Left forelimb (tissue), 1 donor: ENCODE results near the gene SPON2.
A peak's percentile ranks its signal among the peaks of the same experiment; 100 is the strongest.

ENCODE experiments used
- DNase-seq: peaks from one replicate; pipeline ENCODE4 v3.0.0-alpha.2; 2018; ENCODE audit warnings: low spot score

The SPON2 gene

DNA sequence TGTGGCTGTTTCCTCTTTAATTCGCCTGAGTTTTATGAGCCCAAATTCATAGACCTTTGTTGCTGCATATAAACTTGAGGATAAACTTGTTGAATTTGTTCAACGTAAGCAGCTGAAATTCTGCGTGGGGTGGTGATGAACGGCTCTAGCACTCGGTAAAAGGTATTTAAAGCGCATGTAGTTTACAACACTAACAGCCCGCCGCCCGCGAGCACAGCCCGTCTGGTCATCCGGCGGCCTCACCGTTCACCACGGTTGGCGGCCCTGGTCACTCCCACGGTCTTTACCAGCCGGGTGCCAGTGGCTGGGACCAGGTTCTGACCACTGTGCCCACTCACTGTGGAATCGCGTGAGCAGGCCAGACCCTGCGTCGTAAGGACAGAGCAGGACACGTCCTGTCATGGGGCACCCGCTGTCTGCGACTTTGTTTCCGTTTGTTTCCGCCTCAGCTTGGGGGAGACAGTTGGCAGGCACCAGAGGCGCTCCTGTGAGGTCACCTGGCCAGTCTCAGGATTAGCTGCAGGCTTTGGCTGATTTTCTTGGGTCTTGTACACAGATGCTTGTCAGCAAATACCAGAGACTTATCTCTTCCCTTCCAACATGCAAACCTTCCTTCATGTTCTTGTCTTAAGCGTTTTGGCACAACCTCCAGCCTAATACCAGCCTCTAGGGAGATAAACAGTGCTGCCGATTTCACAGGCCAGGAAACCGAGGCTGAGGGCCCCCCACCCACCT is 36.8 kb upstream of the SPON2 start:
- DNase-seq: no peak

DNA sequence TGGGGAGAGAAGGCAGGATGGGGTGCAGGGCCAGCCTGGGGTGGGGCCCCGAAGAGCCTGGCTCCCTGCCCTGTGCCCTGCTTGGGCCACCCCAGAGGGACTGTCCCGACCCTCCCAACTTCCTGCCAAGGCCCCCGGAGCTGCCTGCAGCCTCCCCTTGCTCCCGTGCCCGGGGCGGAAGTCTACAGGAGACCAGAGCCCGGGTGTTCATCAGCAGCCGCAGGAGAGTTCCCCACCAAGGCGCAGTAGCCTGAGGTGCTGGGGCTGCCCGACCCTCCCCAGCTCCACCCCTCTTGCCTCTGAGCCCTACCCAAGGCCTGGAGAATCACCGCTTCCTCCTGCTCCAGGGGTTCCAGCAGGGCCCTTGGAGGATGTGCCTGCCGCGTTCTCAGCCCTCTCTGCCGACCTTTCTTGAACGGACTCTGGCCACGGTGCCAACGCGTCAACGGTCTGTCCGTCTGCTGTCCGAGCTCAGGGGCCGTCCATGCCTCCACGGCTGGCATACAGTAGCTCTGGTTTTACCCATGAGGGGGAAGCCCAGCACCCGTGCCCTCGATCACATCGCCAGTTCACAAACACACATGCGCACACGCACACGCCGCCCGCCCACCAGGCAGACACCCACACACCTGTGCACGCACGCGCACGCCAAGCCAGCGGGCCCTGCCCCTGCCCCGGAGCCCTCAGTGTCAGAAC is 36.0 kb upstream of the SPON2 start:
- no peak for DNase-seq

DNA sequence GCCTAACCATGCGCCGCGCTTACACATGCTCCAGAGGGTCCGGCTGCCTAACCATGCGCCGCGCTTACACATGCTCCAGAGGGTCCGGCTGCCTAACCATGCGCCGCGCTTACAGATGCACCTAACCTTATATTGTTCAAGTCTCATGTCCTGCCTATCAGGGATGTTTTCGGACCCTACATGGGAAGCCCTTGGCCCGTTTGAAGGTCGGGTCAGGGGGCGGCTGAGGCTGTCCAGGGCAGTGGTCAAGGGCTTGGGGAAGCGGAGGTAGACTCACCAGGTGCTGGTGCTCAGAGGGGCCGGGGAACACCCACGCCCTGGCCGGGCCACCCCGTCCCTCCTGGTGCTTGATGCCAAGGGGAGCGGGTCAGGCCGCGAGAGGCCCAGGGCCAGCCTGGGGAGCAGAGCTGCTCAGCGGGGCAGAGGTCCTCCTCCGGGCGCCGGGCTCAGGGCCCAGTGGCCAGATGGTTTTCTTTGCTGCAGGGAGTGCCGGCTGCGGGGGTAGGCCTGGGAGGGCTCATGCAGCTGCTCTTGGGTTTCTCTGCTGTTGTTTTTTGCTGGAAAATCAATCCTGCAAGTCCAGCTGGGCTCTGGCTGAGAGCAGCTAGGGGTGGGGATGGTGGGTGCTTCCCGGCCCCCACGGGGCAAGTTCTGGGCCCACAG is 35.4 kb upstream of the SPON2 start:
- peak; percentile 86 for DNase-seq

DNA sequence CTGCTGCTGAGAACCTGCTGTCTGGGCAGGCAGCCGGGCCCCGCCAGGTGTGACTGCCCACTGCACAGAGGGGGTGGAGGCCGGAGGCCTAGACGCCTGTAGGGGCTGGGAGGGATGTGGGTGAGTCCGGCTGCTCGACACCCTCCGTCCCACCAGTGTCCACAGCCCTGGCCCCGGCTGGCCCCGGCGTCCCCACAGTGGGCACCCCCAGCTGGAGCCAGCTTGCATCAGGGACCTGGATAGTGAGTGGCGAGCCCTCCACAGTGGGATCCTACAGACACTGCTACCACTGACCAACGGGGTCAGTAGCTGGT is 34.7 kb upstream of the SPON2 start:
- DNase-seq: peak; percentile 66

DNA sequence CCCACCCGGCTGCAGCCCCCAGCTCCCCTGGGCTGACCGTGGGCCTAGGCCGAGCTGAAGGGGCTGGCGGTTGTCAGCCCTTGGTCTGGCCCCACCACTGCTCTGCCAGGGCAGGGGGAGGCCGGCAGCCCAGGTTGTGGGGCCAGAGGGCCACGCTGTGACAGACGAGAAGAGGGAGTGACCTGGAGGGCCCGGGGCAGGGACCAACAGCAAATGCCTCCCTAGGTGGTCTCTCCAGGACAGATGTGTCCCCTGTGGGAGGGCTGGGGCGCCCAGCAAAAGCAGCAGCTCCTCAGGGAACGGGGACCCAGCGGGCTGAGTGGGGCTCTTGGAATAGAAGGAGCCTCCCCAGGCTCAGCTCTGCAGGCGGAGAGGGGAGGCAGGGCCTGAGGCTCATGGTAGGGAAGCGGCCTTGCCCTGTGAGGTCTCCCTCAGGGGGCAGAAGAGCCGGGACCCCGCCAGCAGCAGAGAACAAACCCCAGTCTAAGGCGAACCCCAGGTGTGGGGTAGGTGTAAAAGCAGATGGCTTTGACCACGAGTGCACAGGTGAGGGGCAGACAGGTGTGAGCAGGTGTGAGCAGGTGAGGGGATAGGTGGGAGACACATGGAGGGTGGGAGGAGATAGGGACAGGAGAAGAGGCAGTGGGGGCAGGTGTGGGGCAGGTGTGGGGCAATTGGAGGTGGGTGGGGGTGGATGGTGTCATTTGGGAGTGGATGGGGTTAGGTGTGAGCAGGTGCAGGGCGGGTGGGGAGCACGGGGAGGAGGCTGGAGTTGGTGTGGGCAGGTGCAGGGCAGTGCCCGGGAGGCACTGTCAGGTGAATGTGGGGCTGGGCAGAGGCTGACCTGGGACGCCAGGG is 34.1 kb upstream of the SPON2 start:
- DNase-seq: peak; percentile 60

DNA sequence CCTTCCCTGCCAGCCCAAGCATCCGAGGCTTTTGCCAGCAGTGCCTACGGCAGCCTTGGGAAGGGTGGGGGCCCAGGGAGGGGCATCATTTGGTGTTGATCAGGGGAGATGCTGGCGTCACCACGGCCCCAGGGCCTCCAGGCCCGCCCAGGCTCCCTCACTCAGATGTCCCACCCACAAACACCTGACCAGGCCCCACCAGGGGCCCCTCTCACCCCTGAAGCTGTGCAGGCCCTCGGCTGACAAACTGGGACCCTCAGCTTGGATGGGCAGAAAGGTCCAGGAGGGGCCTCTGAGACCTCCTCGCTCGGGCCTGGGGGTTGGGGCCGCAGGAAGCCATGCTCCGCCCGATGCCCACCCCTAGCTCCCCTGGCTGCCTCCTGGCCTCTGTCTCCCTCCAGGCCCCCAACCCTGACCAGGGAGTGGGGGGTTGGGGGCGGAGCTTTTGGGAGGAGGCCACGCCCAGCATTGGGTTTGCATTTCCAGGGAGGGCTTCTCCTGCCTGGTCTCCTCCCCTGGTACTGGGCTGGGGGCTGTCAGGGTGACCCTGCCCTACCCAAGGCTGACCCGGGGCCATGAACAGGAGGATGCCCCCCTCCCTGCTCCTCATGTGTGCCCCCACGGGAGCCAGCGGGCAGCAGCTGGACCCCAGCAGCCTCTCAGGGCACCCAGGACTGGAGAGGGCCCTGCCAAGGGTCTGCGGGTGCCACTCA is 33.4 kb upstream of the SPON2 start:
- DNase-seq: peak; percentile 63

DNA sequence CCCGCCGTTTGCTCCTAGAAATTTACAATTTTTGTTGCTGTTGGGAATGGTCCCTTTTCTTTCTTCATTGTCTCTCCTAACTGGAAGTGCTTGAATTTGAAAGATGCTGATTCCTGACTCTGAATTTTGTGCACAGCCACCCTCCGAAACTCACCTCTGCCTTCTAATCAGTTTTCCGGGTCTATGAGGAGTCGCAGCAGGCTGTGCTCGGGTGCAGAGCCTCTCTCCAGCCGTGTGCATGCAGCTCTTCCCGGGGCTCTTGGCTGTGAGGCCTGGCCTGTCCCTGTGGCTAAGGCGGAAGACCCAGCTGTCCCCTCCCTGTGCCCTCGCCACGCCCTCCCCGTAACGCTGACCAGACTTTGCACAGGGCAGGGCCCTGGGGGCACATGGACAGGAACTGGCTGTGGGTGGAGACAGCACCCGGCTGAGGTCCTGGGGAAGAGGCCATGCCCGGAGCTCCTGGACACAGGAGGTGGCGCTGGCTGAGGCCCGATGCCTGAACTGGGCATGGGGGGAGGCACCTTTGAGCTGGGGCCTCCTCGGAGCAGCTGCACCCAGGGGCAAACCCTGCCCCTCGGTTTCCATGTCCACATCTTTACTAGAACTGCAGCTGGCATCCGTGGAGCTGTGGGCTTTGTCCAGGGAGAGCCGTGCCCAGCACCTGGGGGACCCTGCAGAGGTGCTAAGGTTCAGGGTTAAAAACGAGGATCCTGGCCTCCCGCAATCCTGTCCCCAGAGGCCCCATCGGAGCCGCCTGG is 32.6 kb upstream of the SPON2 start:
- DNase-seq: peak; percentile 56

DNA sequence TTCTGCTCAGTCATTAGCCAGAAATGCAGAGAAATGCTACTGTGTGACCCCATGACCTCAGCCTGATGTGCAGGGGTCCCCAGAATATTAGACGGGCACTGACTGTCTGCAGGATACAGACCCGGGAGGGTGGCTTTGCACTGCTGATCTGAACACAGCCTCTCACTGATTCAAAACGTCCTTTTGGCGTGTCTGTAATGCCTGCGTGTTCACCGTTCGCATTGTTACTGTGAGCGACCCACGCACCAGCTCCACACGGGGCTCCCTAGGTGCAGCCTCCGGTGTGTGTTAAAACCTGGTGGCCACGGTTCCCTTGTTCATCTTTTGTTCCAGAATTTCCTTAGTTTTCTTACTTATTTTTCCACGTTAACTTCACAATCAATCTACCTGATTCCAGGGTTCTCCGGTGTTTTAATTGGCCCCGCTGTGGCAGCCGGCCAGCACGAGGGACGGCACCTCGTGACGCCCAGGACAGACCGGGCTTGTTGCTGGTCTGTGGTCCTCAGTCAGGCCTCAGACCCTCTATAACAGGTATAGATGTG is 32.0 kb upstream of the SPON2 start:
- peak; percentile 38 for DNase-seq

DNA sequence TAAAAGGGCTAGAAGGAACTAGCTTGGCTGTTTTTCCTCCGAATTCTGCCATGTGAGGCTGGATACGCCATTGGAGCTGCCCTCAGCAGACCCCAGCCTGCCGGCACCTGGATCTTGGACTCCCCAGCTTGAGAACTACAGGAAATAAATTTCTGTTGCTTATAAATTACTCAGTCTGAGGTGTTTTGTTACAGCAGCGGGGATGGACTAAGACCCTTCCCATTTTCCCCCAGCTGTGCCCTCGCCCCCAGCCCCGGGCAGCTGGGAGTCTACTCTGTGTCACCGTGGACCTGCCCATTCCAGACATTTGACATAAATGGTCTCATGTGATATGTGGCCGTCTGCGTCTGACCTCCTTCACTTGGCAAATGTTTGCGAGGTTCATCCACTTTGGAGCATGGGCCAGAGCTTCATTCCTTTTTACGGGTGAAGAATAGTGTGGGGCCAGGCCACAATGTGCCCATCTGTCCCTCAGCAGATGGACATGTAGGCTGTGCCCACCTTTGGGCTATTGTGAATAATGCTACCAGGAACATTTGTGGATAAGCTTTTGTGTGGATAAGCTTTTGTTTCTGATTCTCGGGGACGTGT is 30.7 kb upstream of the SPON2 start:
- DNase-seq: peak; percentile 62

DNA sequence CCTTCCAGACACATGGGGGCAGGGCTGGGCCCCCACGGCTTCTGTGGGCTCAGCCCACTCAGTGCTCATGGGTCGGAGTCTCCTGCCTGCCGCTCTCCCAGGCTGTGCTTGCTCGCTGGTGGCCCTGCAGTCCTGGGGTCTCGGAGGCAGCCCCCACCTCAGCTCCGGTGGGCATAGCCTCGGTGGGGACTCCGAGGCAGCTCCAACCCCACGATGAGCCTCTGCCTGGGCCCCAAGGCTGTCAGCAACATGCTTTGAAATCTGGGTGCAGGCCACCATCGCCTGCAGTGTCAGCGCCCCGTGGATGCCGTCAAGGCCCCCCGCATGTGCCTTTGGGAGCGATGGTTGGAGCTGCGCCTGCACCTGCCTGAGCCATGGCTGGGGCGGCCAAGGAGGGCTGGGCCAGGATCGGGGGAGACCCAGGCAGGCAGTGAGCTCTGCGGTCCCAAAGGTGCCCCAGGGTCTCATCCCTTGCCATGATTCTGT is 30.2 kb upstream of the SPON2 start:
- peak; percentile 60 for DNase-seq

DNA sequence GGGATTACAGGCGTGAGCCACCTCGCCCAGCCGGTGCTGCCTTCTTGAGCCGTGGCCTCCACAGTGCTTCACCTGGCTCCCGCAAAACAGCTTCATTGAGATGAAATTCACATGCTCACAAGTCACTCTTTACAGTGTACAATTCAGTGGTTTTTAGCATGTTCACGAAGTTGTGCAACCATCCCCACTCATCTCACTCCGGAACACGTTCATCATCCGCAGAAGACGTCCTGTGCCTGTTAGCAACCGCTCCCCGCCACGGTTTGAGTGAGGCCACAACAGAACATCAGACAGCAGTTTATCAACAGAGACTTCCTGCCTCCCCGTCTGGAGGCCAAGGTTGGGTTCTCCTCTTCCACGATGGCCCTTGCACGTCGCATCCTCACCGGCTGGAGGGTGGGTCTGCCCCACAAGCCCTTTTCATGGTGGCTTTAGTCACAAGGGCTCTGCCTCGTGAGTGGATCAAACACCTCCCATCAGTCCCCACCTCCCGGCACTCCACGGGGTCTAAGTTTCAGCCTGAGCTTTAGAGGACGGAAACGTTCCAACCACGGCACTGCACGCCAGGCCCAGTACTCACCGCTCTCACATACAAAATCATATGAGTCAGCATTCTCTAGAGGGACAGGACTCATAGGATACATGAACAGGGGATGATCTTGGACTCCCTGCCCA is 29.6 kb upstream of the SPON2 start:
- DNase-seq: peak; percentile 62

DNA sequence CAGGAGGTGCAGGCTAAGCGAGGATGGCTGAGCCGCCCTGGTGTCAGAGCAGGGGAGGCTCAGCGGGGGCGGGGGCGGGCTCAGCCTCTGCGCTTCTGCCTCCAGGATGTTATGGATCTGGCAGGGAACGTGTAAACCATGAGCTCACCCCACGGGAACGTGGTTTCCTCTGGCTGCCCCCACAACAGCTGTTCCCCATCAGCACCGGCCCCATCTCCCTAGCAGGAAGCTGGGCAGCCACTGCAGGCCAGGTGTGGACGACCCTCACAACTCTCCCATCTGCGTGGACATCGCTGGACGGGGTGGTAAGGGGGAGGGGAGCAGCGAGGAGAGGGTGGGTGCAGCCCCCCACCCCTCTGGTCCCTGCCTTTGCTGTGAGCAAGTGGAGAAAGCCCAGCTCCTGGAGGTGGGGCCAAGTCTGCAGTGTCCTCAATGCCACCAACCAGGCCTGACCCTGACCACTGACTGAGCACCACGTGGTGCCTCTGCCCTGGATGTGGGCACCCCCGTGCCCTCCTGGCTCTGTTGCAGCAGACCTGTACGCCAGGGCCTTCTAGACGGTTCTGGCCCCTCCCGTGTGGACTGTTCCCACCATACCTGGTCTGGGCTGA is 28.1 kb upstream of the SPON2 start:
- peak; percentile 90 for DNase-seq

DNA sequence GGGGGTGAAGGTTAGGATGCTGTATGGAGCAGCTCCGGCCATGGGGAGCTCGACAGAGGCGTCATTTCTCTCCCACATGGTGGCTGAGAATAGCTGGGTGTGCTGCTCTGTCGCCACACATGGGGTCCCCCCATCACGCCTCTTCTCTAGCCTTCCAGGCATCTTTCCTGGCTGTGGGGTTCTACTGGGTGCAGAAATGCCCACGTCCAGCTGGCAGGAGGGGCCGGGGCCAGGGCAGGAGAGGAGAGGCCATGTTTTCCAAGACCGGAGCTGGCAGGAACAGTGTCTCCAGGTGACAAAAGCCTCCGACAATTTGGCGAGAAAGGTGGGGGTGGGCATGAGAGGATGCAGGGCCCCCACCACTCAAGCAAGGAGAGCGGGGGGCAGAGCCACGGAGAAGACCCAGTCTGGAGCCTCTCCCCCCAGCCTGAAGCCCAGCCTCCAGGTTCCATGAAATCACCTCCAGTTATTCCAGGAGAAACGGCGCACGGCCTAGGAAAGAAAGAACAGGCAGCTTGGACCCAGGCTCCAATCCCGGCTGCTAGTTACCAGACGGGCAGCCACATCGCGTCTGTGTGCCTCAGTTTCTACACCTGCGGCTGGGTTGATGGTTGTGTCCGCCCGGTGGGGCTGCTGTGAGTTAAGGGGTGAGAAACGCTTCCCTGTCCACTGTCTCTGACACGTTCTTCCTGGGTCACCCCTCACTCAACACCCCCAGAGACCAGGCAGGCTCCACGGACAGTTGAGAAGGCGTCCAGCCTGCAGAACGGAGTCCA is 27.4 kb upstream of the SPON2 start:
- DNase-seq: peak; percentile 23

DNA sequence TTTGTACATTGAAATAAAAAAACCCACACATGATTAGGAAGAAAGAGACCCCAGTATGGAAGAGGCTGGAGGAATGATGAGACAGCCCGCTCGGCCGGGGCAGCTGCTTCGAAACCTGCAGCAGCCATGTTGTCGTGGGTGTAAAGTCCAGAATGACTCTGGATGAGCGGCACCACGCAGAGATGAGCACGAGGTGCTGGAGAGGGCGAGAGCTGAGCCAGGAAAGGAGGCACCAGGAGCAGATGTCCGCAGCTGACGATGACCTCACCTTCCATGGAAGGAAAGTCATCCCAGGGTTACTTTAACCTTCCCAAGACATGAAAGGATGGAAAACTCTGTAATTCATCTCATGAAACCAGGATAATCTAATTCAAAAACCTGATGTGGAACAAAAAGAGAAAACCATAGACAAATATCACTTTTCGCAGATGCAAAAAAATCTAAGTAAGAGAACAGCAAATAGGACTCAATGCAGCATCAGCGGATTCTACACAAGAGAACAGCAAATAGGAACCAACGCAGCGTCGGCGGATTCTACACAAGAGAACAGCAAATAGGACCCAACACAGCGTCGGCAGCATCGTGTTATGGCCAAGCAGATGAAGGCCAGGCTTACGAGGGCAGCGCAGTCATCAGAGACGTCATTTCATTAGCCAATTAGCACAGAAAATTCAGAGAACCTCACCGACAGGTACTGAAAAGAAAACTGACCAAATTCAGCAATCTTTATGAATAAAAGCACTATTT is 25.9 kb upstream of the SPON2 start:
- DNase-seq: peak; percentile 65

DNA sequence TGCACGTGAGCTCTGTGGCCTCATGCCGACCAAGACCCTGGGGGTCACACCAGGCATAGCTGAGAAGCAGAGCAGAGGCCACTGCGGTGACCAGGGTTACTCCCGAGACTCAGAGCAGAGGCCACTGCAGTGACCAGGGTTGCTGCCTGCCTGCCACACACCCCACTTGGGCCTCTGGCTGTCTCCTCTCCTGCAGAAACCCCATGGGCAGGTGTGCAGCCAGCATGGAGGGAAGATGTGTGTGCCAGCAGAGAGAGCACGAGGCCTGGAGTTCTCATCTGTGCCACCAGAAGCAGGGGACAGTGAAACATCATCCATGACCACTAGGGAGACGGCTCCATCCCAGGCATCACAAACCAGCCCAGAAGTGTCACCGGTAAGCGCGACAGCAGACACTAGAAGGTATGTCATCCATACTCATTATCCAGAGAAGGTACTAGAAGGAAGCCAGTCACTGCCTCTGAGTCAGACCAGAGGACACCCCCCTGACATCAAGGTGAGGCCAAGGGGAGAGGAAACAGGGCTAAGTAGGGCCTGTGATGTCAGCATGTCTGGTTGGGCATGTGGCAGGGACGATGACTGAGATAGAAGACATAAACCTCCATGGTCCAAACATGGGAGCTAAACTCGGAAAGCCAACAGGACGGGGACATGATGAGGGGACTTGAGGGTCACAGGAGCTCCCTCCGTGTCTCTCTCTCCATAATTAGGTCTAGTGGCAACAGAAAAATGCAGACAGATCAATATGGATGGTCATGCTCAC is 24.2 kb upstream of the SPON2 start:
- peak; percentile 36 for DNase-seq

DNA sequence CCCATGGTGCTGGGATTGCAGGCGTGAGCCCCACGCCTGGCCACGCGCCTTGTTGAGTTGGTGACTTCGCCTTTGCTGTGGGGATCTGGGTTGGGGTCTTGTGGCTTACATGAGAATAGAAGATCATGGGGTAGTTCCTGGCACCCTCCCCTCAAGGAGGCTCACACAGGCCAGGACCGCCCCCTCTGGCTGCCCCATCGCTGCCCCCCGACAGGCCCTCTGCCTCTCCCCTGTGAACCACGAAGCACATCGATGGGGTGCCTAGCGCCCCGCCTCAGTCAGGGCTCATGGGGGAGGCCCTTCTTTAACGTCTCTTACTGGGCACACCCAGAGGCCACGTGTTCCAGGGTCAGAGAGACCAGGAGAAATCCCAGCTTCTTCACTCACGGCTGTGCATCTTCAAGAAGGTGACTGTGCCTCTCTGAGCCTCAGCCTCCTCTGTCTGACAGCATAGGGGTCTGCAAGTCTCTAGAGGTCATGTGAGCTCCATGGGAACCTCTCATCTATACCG is 23.6 kb upstream of the SPON2 start:
- peak; percentile 62 for DNase-seq
